Fibroblast of lung (primary cell): ENCODE measurements around the gene RABGAP1L.

Source experiments
- CTCF ChIP-seq, 2 donors: IDR thresholded peaks in 1 of 2; conservative IDR thresholded peaks in 1 of 2; 1 replicate in 1 of 2; 2 replicates in 1 of 2; pipeline ENCODE4 v1.5.1; 2011 to 2012; ENCODE audit warnings: low read length in 2 of 2, control low read depth in 1 of 2, inconsistent platforms in 1 of 2, low read depth in 1 of 2, mild to moderate bottlenecking in 1 of 2
- EZH2 ChIP-seq: IDR thresholded peaks from 2 replicates; pipeline ENCODE4 v1.5.1; 2012; ENCODE audit warnings: low read length, control low read depth, mild to moderate bottlenecking; ENCODE audit errors: missing control alignments

GRCh38 chr1:174836543-174836942 is 677.2 kb downstream of the RABGAP1L start:
- TF ChIP-seq CTCF (conservative IDR thresholded peaks at IDR 0.05 in 1 of 2, IDR thresholded peaks at IDR 0.05 in 1 of 2; ENCODE audit: low read depth in 1 of 2, low read length in 2 of 2) (no peak), EZH2 (no peak)
